K562 (cell line): ENCODE results near the gene RHOBTB3. TPM values are rescaled to one million over a fixed set of nuclear protein-coding genes. Genes with fewer than 3 reads are reported as not detected.

Source experiments
- BRCA1 ChIP-seq, 2 experiments: fragments of 450-650 bp in 1 of 2; sonication (generic) in 1 of 2; formaldehyde crosslinking in 1 of 2; IDR thresholded peaks; 2 replicates each; pipeline versions ENCODE4 v1.5.0 to v1.6.1; 2017 to 2020; ENCODE audit warnings: mild to moderate bottlenecking in 1 of 2, missing genetic modification reagents in 1 of 2
- CBX8 ChIP-seq: fragments of 200-600 bp; sonication (generic); IDR thresholded peaks from 2 replicates; pipeline ENCODE4 v1.6.1; 2012; ENCODE audit warnings: borderline replicate concordance, mixed run types, low read depth, mild to moderate bottlenecking, moderate library complexity, mixed read lengths, low read length, control low read depth, inconsistent platforms; ENCODE audit not compliant: poor library complexity, severe bottlenecking; ENCODE audit errors: extremely low read depth
- CC2D1A ChIP-seq: fragments of 450-650 bp; IDR thresholded peaks from 2 replicates; pipeline ENCODE4 v1.6.1; 2017; ENCODE audit warnings: mild to moderate bottlenecking
- CREB3L1 ChIP-seq: fragments of 450-650 bp; IDR thresholded peaks from 2 replicates; pipeline ENCODE4 v1.6.1; 2014; ENCODE audit warnings: low read depth, mild to moderate bottlenecking, moderate library complexity, borderline replicate concordance
- KAT2B ChIP-seq: IDR thresholded peaks from one replicate; pipeline ENCODE4 v1.6.1; 2012; ENCODE audit warnings: low read depth, mild to moderate bottlenecking, control low read depth, inconsistent platforms, low read length, moderate library complexity
- POLR2G ChIP-seq: fragments of 200-400 bp; formaldehyde crosslinking; IDR thresholded peaks from 2 replicates; pipeline ENCODE4 v1.6.1; 2017; ENCODE audit warnings: low read depth, mild to moderate bottlenecking, antibody characterized with exemption, low read length, moderate library complexity
- RB1 ChIP-seq: fragments of 450-650 bp; IDR thresholded peaks from 2 replicates; pipeline ENCODE4 v1.6.1; 2017; ENCODE audit warnings: low read depth, mild to moderate bottlenecking
- RFX7 ChIP-seq: fragments of 250-450 bp; sonication (Bioruptor Pico); IDR thresholded peaks from 2 replicates; pipeline ENCODE4 v1.5.1; 2021; ENCODE audit warnings: mild to moderate bottlenecking
- SNAPC5 ChIP-seq: fragments of 250-450 bp; sonication (Bioruptor Pico); IDR thresholded peaks from 2 replicates; pipeline ENCODE4 v1.8.0; 2021; ENCODE audit warnings: moderate library complexity, mild to moderate bottlenecking, inconsistent platforms
- SRF ChIP-seq, 2 experiments: fragments of 250-450, 450-650 bp in 1 of 2; sonication (Bioruptor Pico) in 1 of 2; sonication (generic) in 1 of 2; formaldehyde crosslinking; IDR thresholded peaks; 2 replicates each; pipeline versions ENCODE4 v1.5.0 to v1.5.1; 2020 to 2022; ENCODE audit warnings: mild to moderate bottlenecking in 1 of 2, missing genetic modification reagents in 1 of 2
- TAF15 ChIP-seq: fragments of 200-400 bp; formaldehyde crosslinking; IDR thresholded peaks from 2 replicates; pipeline ENCODE4 v1.6.1; 2017; ENCODE audit warnings: mild to moderate bottlenecking, low read depth, low read length, moderate library complexity
- TGIF2 ChIP-seq: sonication (generic); formaldehyde crosslinking; IDR thresholded peaks from 2 replicates; pipeline ENCODE4 v1.8.1; 2022; ENCODE audit warnings: mild to moderate bottlenecking, missing genetic modification reagents, moderate library complexity
- ZBTB5 ChIP-seq: fragments of 450-650 bp; IDR thresholded peaks from 2 replicates; pipeline ENCODE4 v1.6.1; 2017; ENCODE audit warnings: antibody characterized with exemption
- ZC3H8 ChIP-seq: fragments of 450-650 bp; IDR thresholded peaks from 2 replicates; pipeline ENCODE4 v1.6.1; 2017
- ZKSCAN3 ChIP-seq: fragments of 250-450 bp; sonication (Bioruptor Pico); IDR thresholded peaks from 2 replicates; pipeline ENCODE4 v1.4.0; 2020
- ZNF134 ChIP-seq: fragments of 250-450 bp; sonication (Bioruptor Pico); conservative IDR thresholded peaks from 2 replicates; pipeline ENCODE4 v1.4.0; 2020
- ZNF140 ChIP-seq: fragments of 250-450 bp; sonication (Bioruptor Pico); IDR thresholded peaks from 2 replicates; pipeline ENCODE4 v1.8.0; 2021; ENCODE audit warnings: moderate library complexity, mild to moderate bottlenecking, inconsistent platforms
- ZNF184 ChIP-seq: sonication (generic); formaldehyde crosslinking; IDR thresholded peaks from 2 replicates; pipeline ENCODE4 v1.5.0; 2020; ENCODE audit warnings: missing genetic modification reagents
- ZNF398 ChIP-seq: fragments of 250-450 bp; sonication (Bioruptor Pico); IDR thresholded peaks from 2 replicates; pipeline ENCODE4 v1.8.0; 2021; ENCODE audit warnings: moderate library complexity, mild to moderate bottlenecking, inconsistent platforms
- ZNF644 ChIP-seq: fragments of 200-800 bp; sonication (Bioruptor generic); IDR thresholded peaks from 2 replicates; pipeline ENCODE4 v1.6.1; 2016; ENCODE audit warnings: low read depth, missing genetic modification characterization, missing compliant biosample characterization
- polyA plus RNA-seq, 8 experiments: library from polyadenylated mRNA; depleted of rRNA in 4 of 8; stranded (reverse) in 5 of 8; unstranded in 3 of 8; fragments of >200 nt; fragmentation: Nextera tagmentation in 2 of 8; fragmentation: Illumina TruSeq in 1 of 8; extraction: Ambion mirVana in 2 of 8; extraction: Trizol in 1 of 8; gene quantifications; 2 replicates each; pipeline versions ENCODE4 v1.2.1 to v1.2.3, GENCODE V29; 2011 to 2014; ENCODE audit warnings: inconsistent platforms in 1 of 8, missing spikeins in 1 of 8
- total RNA-seq, 7 experiments: library from RNA; depleted of rRNA in 6 of 7; stranded (reverse); fragments of >200 nt in 6 of 7; fragmentation: Illumina TruSeq in 2 of 7; extraction: Trizol in 2 of 7; gene quantifications; 2 replicates each; pipeline versions ENCODE4 v1.2.1 to v1.2.3, GENCODE V29; 2011 to 2021; ENCODE audit warnings: low replicate concordance in 1 of 7

The RHOBTB3 gene
- total and polyA plus RNA-seq, 9 of the 15 experiments (the other 6 are each of a cell fraction or from before 2014, with no cell fraction given): 39.7 to 143 (median 115) TPM

- TF ChIP-seq ZBTB5 (peak; percentile 92), ZNF398 (CRISPR knock-in tag) (no peak), POLR2G (no peak), RB1 (0 out of 2 replicates have a peak, but pooled peaks have one; percentile 31), RFX7 (CRISPR knock-in tag) (no peak), KAT2B (no peak), SRF (CRISPR knock-in tag; IDR thresholded peaks at IDR 0.05) (no peak), ZNF140 (no peak), TAF15 (no peak), CREB3L1 (no peak), BRCA1 (IDR thresholded peaks at IDR 0.05) (no peak), BRCA1 (CRISPR knock-in tag; IDR thresholded peaks at IDR 0.05) (no peak), TGIF2 (CRISPR knock-in tag) (no peak), CBX8 (no peak), ZNF644 (no peak), ZNF184 (no peak), ZNF134 (no peak), CC2D1A (peak; percentile 96), SNAPC5 (no peak), ZC3H8 (no peak), ZKSCAN3 (CRISPR knock-in tag) (no peak)
Observed at GRCh38 chr5:95709967-95710650, 21.0 kb upstream of the RHOBTB3 start (continued).
